Endodermal cell (in vitro differentiated cells): ENCODE results near the gene SIK1. TPM values are rescaled to one million over a fixed set of nuclear protein-coding genes. Genes with fewer than 3 reads are reported as not detected.

ENCODE experiments used
- DNase-seq: peaks from one replicate; pipeline ENCODE4 v3.0.0-alpha.2; 2017
- H3K27ac ChIP-seq: 2 replicates; pipeline ENCODE4 v1.5.1; 2013; ENCODE audit warnings: mild to moderate bottlenecking, low read depth, low read length, moderate library complexity
- H3K27me3 ChIP-seq: 2 replicates; pipeline ENCODE4 v1.6.1; 2013; ENCODE audit warnings: mild to moderate bottlenecking, low read length, moderate library complexity; ENCODE audit not compliant: insufficient read depth, control insufficient read depth, poor library complexity, severe bottlenecking
- H3K36me3 ChIP-seq: 2 replicates; pipeline ENCODE4 v1.7.0; 2013; ENCODE audit warnings: mild to moderate bottlenecking, low read length, moderate library complexity; ENCODE audit not compliant: control insufficient read depth, insufficient read depth
- H3K4me1 ChIP-seq: one replicate; pipeline ENCODE4 v1.7.0; 2013; ENCODE audit warnings: low read length; ENCODE audit not compliant: control insufficient read depth, insufficient read depth
- H3K4me3 ChIP-seq: 2 replicates; pipeline ENCODE4 v1.5.1; 2013; ENCODE audit warnings: mild to moderate bottlenecking, low read length, moderate library complexity
- H3K9ac ChIP-seq: 2 replicates; pipeline ENCODE4 v1.6.1; 2013; ENCODE audit warnings: mild to moderate bottlenecking, low read length, moderate library complexity; ENCODE audit not compliant: poor library complexity, severe bottlenecking; ENCODE audit errors: extremely low read depth
- H3K9me3 ChIP-seq: 2 replicates; pipeline ENCODE4 v1.6.1; 2013; ENCODE audit warnings: mild to moderate bottlenecking, low read length, moderate library complexity; ENCODE audit not compliant: control insufficient read depth
- H3K27ac Mint-ChIP-seq: 2 replicates; pipeline ENCODE4 v1.8.0; 2020; ENCODE audit warnings: mixed read lengths
- H3K27me3 Mint-ChIP-seq: 2 replicates; pipeline ENCODE4 v1.8.0; 2021; ENCODE audit warnings: mild to moderate bottlenecking, mixed read lengths; ENCODE audit not compliant: insufficient read depth
- H3K36me3 Mint-ChIP-seq: 2 replicates; pipeline ENCODE4 v1.8.0; 2020; ENCODE audit warnings: low read depth, mixed read lengths
- H3K4me1 Mint-ChIP-seq: 2 replicates; pipeline ENCODE4 v1.8.0; 2020; ENCODE audit warnings: mixed read lengths
- H3K4me3 Mint-ChIP-seq: 2 replicates; pipeline ENCODE4 v1.8.0; 2020; ENCODE audit warnings: mild to moderate bottlenecking, moderate library complexity, mixed read lengths
- H3K9me3 Mint-ChIP-seq: 2 replicates; pipeline ENCODE4 v1.8.0; 2020; ENCODE audit warnings: mild to moderate bottlenecking, mixed read lengths
- CTCF ChIP-seq: fragments of 200-600 bp; sonication (generic); conservative IDR thresholded peaks from 2 replicates; pipeline ENCODE4 v1.5.0; 2021; ENCODE audit warnings: antibody characterized with exemption, mild to moderate bottlenecking
- WGBS, 2 experiments: methylation state at CpG; one replicate each; pipeline versions ENCODE4 v1.1.5 to v1.1.7; 2013; ENCODE audit warnings: missing lambda C conversion rate in 2 of 2, mixed read lengths in 1 of 2; ENCODE audit not compliant: insufficient coverage in 1 of 2, insufficient read length in 1 of 2; 5-methylcytosine and 5-hydroxymethylcytosine counted together
- total RNA-seq, 2 donors: library from RNA; stranded (reverse); fragmentation: NEBNext Ultra II Directional in 1 of 2; extraction: Animal tissue kit (Norgen Biotek cat#: 25700) in 1 of 2; gene quantifications; 2 replicates in 1 of 2; 3 replicates in 1 of 2; pipeline ENCODE4 v1.2.1, GENCODE V29; 2021

The SIK1 gene
- total RNA-seq, 2 donors from 2014 or later: 3.5 to 3.8 TPM

GRCh38 chr21:43369596-43370090 lies 57.3 kb downstream of the SIK1 start:
- H3K27me3 Mint-ChIP-seq: no peaks in the 10 kb centered on the region
- TF ChIP-seq CTCF: no peak
- no peaks in the 10 kb centered on the region for H3K36me3 Mint-ChIP-seq
- Histone ChIP-seq H3K4me3 (no peak overlapping the region), H3K36me3 (no peaks in the 10 kb centered on the region), H3K27ac (peak overlapping the region; percentile 66), H3K4me1 (no peaks in the 10 kb centered on the region), H3K27me3 (no peaks in the 10 kb centered on the region), H3K9me3 (no peaks in the 10 kb centered on the region), H3K9ac (no peak overlapping the region)
- WGBS, 2 experiments: 88 to 93% methylated on average over 18 of the region's 18 CpGs
- H3K9me3 Mint-ChIP-seq: no peaks in the 10 kb centered on the region
- no peak overlapping the region for H3K4me3 Mint-ChIP-seq
- H3K27ac Mint-ChIP-seq: no peak overlapping the region
- DNase-seq: no peak
- no peaks in the 10 kb centered on the region for H3K4me1 Mint-ChIP-seq

- no peaks in the 10 kb centered on the region for H3K36me3 ChIP-seq
- Mint-ChIP-seq H3K4me3 (no peak overlapping the region), H3K9me3 (no peaks in the 10 kb centered on the region), H3K36me3 (no peaks in the 10 kb centered on the region), H3K4me1 (no peaks in the 10 kb centered on the region), H3K27me3 (no peaks in the 10 kb centered on the region), H3K27ac (peak overlapping the region; percentile 15)
- DNase-seq: no peak
- H3K9me3 ChIP-seq: no peaks in the 10 kb centered on the region
- no peaks in the 10 kb centered on the region for H3K27me3 ChIP-seq
- H3K9ac ChIP-seq: no peak overlapping the region
- no peak for TF ChIP-seq CTCF
- 78 to 90% methylated on average over 10 to 14 of the region's 14 CpGs for WGBS, 2 experiments
- no peaks in the 10 kb centered on the region for H3K4me1 ChIP-seq
- no peak overlapping the region for H3K4me3 ChIP-seq
- no peak overlapping the region for H3K27ac ChIP-seq
Observed at GRCh38 chr21:43369124-43369523, 57.8 kb downstream of the SIK1 start.

- H3K4me3 Mint-ChIP-seq: no peak overlapping the region
- H3K4me3 ChIP-seq: no peak overlapping the region
- H3K9me3 ChIP-seq: no peaks in the 10 kb centered on the region
- H3K27ac Mint-ChIP-seq: no peak overlapping the region
- TF ChIP-seq CTCF: no peak
- H3K36me3 Mint-ChIP-seq: no peaks in the 10 kb centered on the region
- no peak overlapping the region for H3K27ac ChIP-seq
- H3K4me1 Mint-ChIP-seq: no peaks in the 10 kb centered on the region
- no peaks in the 10 kb centered on the region for H3K4me1 ChIP-seq
- no peaks in the 10 kb centered on the region for H3K27me3 ChIP-seq
- no peaks in the 10 kb centered on the region for H3K36me3 ChIP-seq
- no peak overlapping the region for H3K9ac ChIP-seq
- no peak for DNase-seq
- H3K9me3 Mint-ChIP-seq: no peaks in the 10 kb centered on the region
- WGBS, 2 experiments: 94% methylated on average over 3 to 6 of the region's 6 CpGs
- H3K27me3 Mint-ChIP-seq: no peaks in the 10 kb centered on the region
Observed at GRCh38 chr21:43368685-43369084, 58.2 kb downstream of the SIK1 start.
